ENCODE results near the gene TRIP11. TPM values are rescaled to one million over a fixed set of nuclear protein-coding genes. Genes with fewer than 3 reads are reported as not detected.

TRIP11 gene
- total and polyA plus RNA-seq, 2 of the 13 experiments (the other 11 are each of a cell fraction or from before 2014, with no cell fraction given) = 10.9 to 32.8 TPM

DNA sequence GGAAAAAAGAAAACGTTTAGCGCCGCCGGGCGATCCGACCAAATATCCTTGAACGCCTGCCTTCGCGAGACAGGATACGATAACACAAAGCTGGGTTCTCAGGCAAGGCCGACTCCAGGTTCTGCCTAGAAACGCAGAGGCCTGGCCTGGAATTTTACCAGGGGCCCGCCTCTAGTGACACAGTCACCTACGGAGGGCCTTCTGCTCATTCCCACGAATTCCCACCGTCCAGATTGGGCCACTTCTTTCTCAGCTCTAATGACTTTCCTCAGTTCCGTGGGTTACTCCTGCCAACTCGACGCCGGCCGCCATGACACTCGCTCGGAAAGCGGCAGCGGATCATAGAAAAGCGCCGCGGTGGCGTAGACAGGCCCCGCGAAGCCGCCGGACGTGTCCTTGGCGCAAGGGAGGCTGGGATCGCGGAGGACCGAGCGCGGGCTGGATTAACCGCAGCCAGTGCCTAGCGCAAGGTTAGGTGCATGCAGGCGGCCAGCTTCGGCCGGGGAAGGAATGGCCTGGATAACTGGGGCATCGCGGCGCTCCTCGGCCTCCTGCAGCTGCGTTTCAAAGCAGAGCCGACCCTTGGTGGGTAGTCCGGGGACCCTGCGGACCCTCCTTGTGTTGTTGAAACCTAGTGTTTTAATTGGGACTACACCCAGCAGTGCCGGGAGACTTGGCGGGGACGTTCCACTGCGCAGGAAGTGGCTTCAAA lies at the start of gene TRIP11 (continued):
- TF ChIP-seq ZBTB46 (CRISPR knock-in tag; IDR thresholded peaks at IDR 0.05; ENCODE audit: borderline replicate concordance) = no peak
- TF ChIP-seq, protein P1, sequence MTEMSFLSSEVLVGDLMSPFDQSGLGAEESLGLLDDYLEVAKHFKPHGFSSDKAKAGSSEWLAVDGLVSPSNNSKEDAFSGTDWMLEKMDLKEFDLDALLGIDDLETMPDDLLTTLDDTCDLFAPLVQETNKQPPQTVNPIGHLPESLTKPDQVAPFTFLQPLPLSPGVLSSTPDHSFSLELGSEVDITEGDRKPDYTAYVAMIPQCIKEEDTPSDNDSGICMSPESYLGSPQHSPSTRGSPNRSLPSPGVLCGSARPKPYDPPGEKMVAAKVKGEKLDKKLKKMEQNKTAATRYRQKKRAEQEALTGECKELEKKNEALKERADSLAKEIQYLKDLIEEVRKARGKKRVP (CRISPR knock-in tag; IDR thresholded peaks at IDR 0.05) = peak in 1 of 2 experiments; percentile 53; a peak in 1 of 4 replicates
- 0 out of 2 replicates have a peak, but pooled peaks have one; percentile 14 for TF ChIP-seq ZNF24 (IDR thresholded peaks at IDR 0.05)
- TF ChIP-seq ZNF788 (CRISPR knock-in tag; IDR thresholded peaks at IDR 0.05; ENCODE audit: borderline replicate concordance) = peak; percentile 38; the same call in 1 of the 2 replicates
- 0 out of 2 replicates have a peak, but pooled peaks have one; percentile 49 for TF ChIP-seq KLF13 (CRISPR knock-in tag; IDR thresholded peaks at IDR 0.05)
- peak; percentile 26; the same call in 1 of the 2 replicates for TF ChIP-seq NFYB (CRISPR knock-in tag; IDR thresholded peaks at IDR 0.05)
- peak; percentile 92 for TF ChIP-seq GMEB1 (CRISPR knock-in tag; IDR thresholded peaks at IDR 0.05; ENCODE audit: borderline replicate concordance)
- 0 out of 2 replicates have a peak, but pooled peaks have one; percentile 63 for TF ChIP-seq ZNF550 (CRISPR knock-in tag; IDR thresholded peaks at IDR 0.05; ENCODE audit: borderline replicate concordance)
- TF ChIP-seq, protein P2, sequence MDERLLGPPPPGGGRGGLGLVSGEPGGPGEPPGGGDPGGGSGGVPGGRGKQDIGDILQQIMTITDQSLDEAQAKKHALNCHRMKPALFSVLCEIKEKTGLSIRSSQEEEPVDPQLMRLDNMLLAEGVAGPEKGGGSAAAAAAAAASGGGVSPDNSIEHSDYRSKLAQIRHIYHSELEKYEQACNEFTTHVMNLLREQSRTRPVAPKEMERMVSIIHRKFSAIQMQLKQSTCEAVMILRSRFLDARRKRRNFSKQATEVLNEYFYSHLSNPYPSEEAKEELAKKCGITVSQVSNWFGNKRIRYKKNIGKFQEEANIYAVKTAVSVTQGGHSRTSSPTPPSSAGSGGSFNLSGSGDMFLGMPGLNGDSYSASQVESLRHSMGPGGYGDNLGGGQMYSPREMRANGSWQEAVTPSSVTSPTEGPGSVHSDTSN (CRISPR knock-in tag; IDR thresholded peaks at IDR 0.05) = no peak
- no peak for TF ChIP-seq CHD4 (IDR thresholded peaks at IDR 0.05; ENCODE audit: borderline replicate concordance, low read length)
- no peak; the same call in 1 of the 2 replicates for TF ChIP-seq ZNF180 (CRISPR knock-in tag; IDR thresholded peaks at IDR 0.05; ENCODE audit: borderline replicate concordance, low read depth)
- TF ChIP-seq HES4 (CRISPR knock-in tag; IDR thresholded peaks at IDR 0.05; ENCODE audit: borderline replicate concordance) = no peak
- TF ChIP-seq, protein P3, sequence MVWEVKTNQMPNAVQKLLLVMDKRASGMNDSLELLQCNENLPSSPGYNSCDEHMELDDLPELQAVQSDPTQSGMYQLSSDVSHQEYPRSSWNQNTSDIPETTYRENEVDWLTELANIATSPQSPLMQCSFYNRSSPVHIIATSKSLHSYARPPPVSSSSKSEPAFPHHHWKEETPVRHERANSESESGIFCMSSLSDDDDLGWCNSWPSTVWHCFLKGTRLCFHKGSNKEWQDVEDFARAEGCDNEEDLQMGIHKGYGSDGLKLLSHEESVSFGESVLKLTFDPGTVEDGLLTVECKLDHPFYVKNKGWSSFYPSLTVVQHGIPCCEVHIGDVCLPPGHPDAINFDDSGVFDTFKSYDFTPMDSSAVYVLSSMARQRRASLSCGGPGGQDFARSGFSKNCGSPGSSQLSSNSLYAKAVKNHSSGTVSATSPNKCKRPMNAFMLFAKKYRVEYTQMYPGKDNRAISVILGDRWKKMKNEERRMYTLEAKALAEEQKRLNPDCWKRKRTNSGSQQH (CRISPR knock-in tag; IDR thresholded peaks at IDR 0.05; ENCODE audit: low read depth) = no peak
- TF ChIP-seq ZBTB21 (CRISPR knock-in tag; IDR thresholded peaks at IDR 0.05) = no peak; the same call in 1 of the 2 replicates
- no peak for TF ChIP-seq ZFP36L2 (CRISPR knock-in tag; IDR thresholded peaks at IDR 0.05)
- TF ChIP-seq NCOA1 (CRISPR knock-in tag; IDR thresholded peaks at IDR 0.05) = no peak
- TF ChIP-seq SATB2 (CRISPR knock-in tag; IDR thresholded peaks at IDR 0.05) = peak; percentile 75; the same call in 1 of the 2 replicates
- TF ChIP-seq, protein P4, sequence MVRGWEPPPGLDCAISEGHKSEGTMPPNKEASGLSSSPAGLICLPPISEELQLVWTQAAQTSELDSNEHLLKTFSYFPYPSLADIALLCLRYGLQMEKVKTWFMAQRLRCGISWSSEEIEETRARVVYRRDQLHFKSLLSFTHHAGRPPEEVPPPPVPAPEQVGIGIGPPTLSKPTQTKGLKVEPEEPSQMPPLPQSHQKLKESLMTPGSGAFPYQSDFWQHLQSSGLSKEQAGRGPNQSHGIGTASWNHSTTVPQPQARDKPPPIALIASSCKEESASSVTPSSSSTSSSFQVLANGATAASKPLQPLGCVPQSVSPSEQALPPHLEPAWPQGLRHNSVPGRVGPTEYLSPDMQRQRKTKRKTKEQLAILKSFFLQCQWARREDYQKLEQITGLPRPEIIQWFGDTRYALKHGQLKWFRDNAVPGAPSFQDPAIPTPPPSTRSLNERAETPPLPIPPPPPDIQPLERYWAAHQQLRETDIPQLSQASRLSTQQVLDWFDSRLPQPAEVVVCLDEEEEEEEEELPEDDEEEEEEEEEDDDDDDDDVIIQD (CRISPR knock-in tag; IDR thresholded peaks at IDR 0.05; ENCODE audit: low read depth) = peak; percentile 53; the same call in 1 of the 2 replicates
- peak; percentile 41; the same call in 1 of the 2 replicates for TF ChIP-seq NKX3-1 (CRISPR knock-in tag; IDR thresholded peaks at IDR 0.05)
- peak; percentile 34; the same call in 1 of the 2 replicates for TF ChIP-seq BCL6 (CRISPR knock-in tag; IDR thresholded peaks at IDR 0.05)
- TF ChIP-seq JUNB (CRISPR knock-in tag; IDR thresholded peaks at IDR 0.05; ENCODE audit: borderline replicate concordance) = no peak

Measured in HepG2 (cell line).